Liver (tissue), 9 donors: Measurements from ENCODE around the gene MAN2A2. TPM values are rescaled to one million over a fixed set of nuclear protein-coding genes. Genes with fewer than 3 reads are reported as not detected.
A peak's percentile ranks its signal among the peaks of the same experiment; 100 is the strongest.
"Not testable (repeated sequence)": the region's sequence is repeated elsewhere in the genome, so short reads cannot be mapped to it uniquely, and the experiment has no call there.

Experiments used
- DNase-seq: peaks from one replicate; pipeline ENCODE4 v3.0.0-alpha.2; 2017; ENCODE audit warnings: low spot score
- H3K27ac ChIP-seq, 2 donors: one replicate each; pipeline ENCODE4 v1.7.0; 2013; ENCODE audit warnings: inconsistent platforms in 2 of 2, low read length in 2 of 2, control low read depth in 1 of 2, low read depth in 1 of 2, mild to moderate bottlenecking in 1 of 2
- H3K27me3 ChIP-seq, 4 donors: one replicate each; pipeline versions ENCODE4 v1.6.1 to v1.7.0; 2013; ENCODE audit warnings: low read length in 3 of 4, inconsistent platforms in 1 of 4, mild to moderate bottlenecking in 1 of 4, moderate library complexity in 1 of 4; ENCODE audit not compliant: control insufficient read depth in 4 of 4, insufficient read depth in 4 of 4
- H3K36me3 ChIP-seq, 4 donors: one replicate each; pipeline versions ENCODE4 v1.6.1 to v1.7.0; 2013; ENCODE audit warnings: low read length in 3 of 4, mild to moderate bottlenecking in 3 of 4, low read depth in 1 of 4, moderate library complexity in 1 of 4; ENCODE audit not compliant: control insufficient read depth in 4 of 4, insufficient read depth in 3 of 4
- H3K4me1 ChIP-seq, 4 donors: one replicate each; pipeline versions ENCODE4 v1.6.1 to v1.7.0; 2013; ENCODE audit warnings: low read length in 3 of 4, mild to moderate bottlenecking in 3 of 4, moderate library complexity in 1 of 4; ENCODE audit not compliant: control insufficient read depth in 4 of 4, insufficient read depth in 4 of 4
- H3K4me3 ChIP-seq, 3 donors: one replicate each; pipeline versions ENCODE4 v1.6.1 to v1.7.0; 2013; ENCODE audit warnings: low read length in 3 of 3, control low read depth in 1 of 3, low read depth in 1 of 3, mild to moderate bottlenecking in 1 of 3
- H3K9ac ChIP-seq, 2 donors: one replicate each; pipeline ENCODE4 v1.7.0; 2013; ENCODE audit warnings: low read length in 2 of 2, mild to moderate bottlenecking in 2 of 2, moderate library complexity in 2 of 2, control low read depth in 1 of 2, low read depth in 1 of 2
- H3K9me3 ChIP-seq, 4 donors: one replicate each; pipeline versions ENCODE4 v1.6.1 to v1.7.0; 2013; ENCODE audit warnings: low read length in 3 of 4; ENCODE audit not compliant: control insufficient read depth in 4 of 4
- CTCF ChIP-seq: fragments of 150-350 bp; IDR thresholded peaks from 2 replicates; pipeline ENCODE4 v1.5.1; 2017; ENCODE audit warnings: improper control_type of control experiment, low read depth, low read length; ENCODE audit not compliant: missing input control
- EGR1 ChIP-seq, 2 donors: IDR thresholded peaks; 2 replicates each; pipeline ENCODE4 v1.6.1; 2016 to 2018; ENCODE audit warnings: antibody characterized with exemption in 2 of 2, low read depth in 2 of 2
- FOXA1 ChIP-seq: IDR thresholded peaks from 2 replicates; pipeline ENCODE4 v1.6.1; 2016; ENCODE audit warnings: antibody characterized with exemption
- GABPA ChIP-seq, 2 donors: IDR thresholded peaks in 1 of 2; conservative IDR thresholded peaks in 1 of 2; 2 replicates each; pipeline ENCODE4 v1.6.1; 2016; ENCODE audit warnings: antibody characterized with exemption in 2 of 2, mild to moderate bottlenecking in 1 of 2, moderate library complexity in 1 of 2
- HNF4A ChIP-seq, 2 donors: conservative IDR thresholded peaks; 2 replicates each; pipeline ENCODE4 v1.6.1; 2016; ENCODE audit warnings: antibody characterized with exemption in 2 of 2, mild to moderate bottlenecking in 2 of 2
- HNF4G ChIP-seq: IDR thresholded peaks from 2 replicates; pipeline ENCODE4 v1.6.1; 2016; ENCODE audit warnings: antibody characterized with exemption
- JUND ChIP-seq, 2 donors: IDR thresholded peaks; 2 replicates each; pipeline ENCODE4 v1.6.1; 2016; ENCODE audit warnings: antibody characterized with exemption in 2 of 2
- NR2F2 ChIP-seq: IDR thresholded peaks from 2 replicates; pipeline ENCODE4 v1.6.1; 2016; ENCODE audit warnings: antibody characterized with exemption
- RAD21 ChIP-seq, 2 donors: IDR thresholded peaks; 2 replicates each; pipeline ENCODE4 v1.6.1; 2016; ENCODE audit warnings: antibody characterized with exemption in 2 of 2, mild to moderate bottlenecking in 2 of 2
- REST ChIP-seq: IDR thresholded peaks from 2 replicates; pipeline ENCODE4 v1.6.1; 2016; ENCODE audit warnings: antibody characterized with exemption, mild to moderate bottlenecking
- RXRA ChIP-seq, 2 donors: IDR thresholded peaks; 2 replicates each; pipeline ENCODE4 v1.6.1; 2017 to 2018; ENCODE audit warnings: antibody characterized with exemption in 2 of 2, mild to moderate bottlenecking in 1 of 2
- SP1 ChIP-seq: IDR thresholded peaks from 2 replicates; pipeline ENCODE4 v1.6.1; 2018; ENCODE audit warnings: antibody characterized with exemption, mild to moderate bottlenecking
- TAF1 ChIP-seq: conservative IDR thresholded peaks from 2 replicates; pipeline ENCODE4 v1.6.1; 2016; ENCODE audit warnings: antibody characterized with exemption, mild to moderate bottlenecking
- YY1 ChIP-seq: IDR thresholded peaks from 2 replicates; pipeline ENCODE4 v1.6.1; 2016; ENCODE audit warnings: antibody characterized with exemption, mild to moderate bottlenecking
- WGBS: extraction: QIAGEN DNeasy Blood & Tissue Kit; methylation state at CpG from one replicate; pipeline ENCODE4 v1.1.7; 2013; 5-methylcytosine and 5-hydroxymethylcytosine counted together
- polyA plus RNA-seq, 2 donors: library from polyadenylated mRNA; stranded (reverse) in 1 of 2; unstranded in 1 of 2; fragments of 200-250 nt in 1 of 2; fragments of >200 nt in 1 of 2; fragmentation: Nextera tagmentation in 1 of 2; extraction: Ambion mirVana in 1 of 2; gene quantifications; one replicate each; pipeline versions ENCODE4 v1.2.1 to v1.2.3, GENCODE V29; 2013 to 2015
- total RNA-seq, 2 donors: library from RNA; depleted of rRNA; stranded (reverse); fragments of >200 nt; gene quantifications; one replicate each; pipeline ENCODE4 v1.2.3, GENCODE V29; 2014
- donor health status: healthy.
- donor health status: healthy.
- donor health status: healthy.
- donor health status: healthy.
- donor health status: healthy.

Gene MAN2A2
- total and polyA plus RNA-seq, 4 donors = 17.3 to 111 (median 50.9) TPM

GRCh38 chr15:90895571-90896117 is 7.5 kb upstream of the MAN2A2 start:
- 78% methylated on average over 10 of the region's 10 CpGs for WGBS
- no peak overlapping the region for H3K9ac ChIP-seq
- peaks cover 29 to 56% (median 36%) of the 10 kb centered on the region in 4 donors for H3K36me3 ChIP-seq

GRCh38 chr15:90897131-90897655 is 5.9 kb upstream of the MAN2A2 start:
- H3K27ac ChIP-seq, H3K4me1 ChIP-seq: not testable (repeated sequence)
- H3K36me3 ChIP-seq = peaks cover 19 to 41% (median 23%) of the 10 kb centered on the region in 4 donors

More at GRCh38 chr15:90895571-90896117, 7.5 kb upstream of the MAN2A2 start:
- H3K4me3 ChIP-seq = no peak overlapping the region
- H3K27me3 ChIP-seq = no peaks in the 10 kb centered on the region
- H3K9me3 ChIP-seq = no peaks in the 10 kb centered on the region
- DNase-seq = no peak
- no peaks in the 10 kb centered on the region for H3K4me1 ChIP-seq
- no peak for TF ChIP-seq SP1
- peak; percentile 3 for TF ChIP-seq CTCF
- no peak overlapping the region for H3K27ac ChIP-seq

GRCh38 chr15:90901175-90902039 is 1.7 kb upstream of the MAN2A2 start:
- H3K27me3 ChIP-seq = no peaks in the 10 kb centered on the region
- no peaks in the 10 kb centered on the region for H3K9me3 ChIP-seq
- peak overlapping the region in 1 of 2 donors; percentile 84 for H3K27ac ChIP-seq
- TF ChIP-seq CTCF = no peak
- TF ChIP-seq HNF4G = no peak
- no peak for TF ChIP-seq RAD21 (IDR thresholded peaks at IDR 0.05)
- no peak for TF ChIP-seq HNF4A (conservative IDR thresholded peaks at IDR 0.05)
- TF ChIP-seq EGR1 (IDR thresholded peaks at IDR 0.05; ENCODE audit: low read depth in 2 of 2) = no peak
- TF ChIP-seq NR2F2 = no peak
- TF ChIP-seq RXRA (IDR thresholded peaks at IDR 0.05) = no peak
- TF ChIP-seq FOXA1 = no peak
- no peak for TF ChIP-seq JUND (IDR thresholded peaks at IDR 0.05)
- TF ChIP-seq REST = no peak
- TF ChIP-seq YY1 = no peak
- no peak for TF ChIP-seq SP1
- TF ChIP-seq GABPA (IDR thresholded peaks at IDR 0.05 in 1 of 2, conservative IDR thresholded peaks at IDR 0.05 in 1 of 2) = no peak
- no peak for TF ChIP-seq TAF1
- peak; percentile 78 for DNase-seq
- H3K36me3 ChIP-seq = peaks cover 12 to 17% (median 16%) of the 10 kb centered on the region in 4 donors
- peak overlapping the region in 1 of 3 donors; percentile 87 for H3K4me3 ChIP-seq
- H3K9ac ChIP-seq = peak overlapping the region; percentile 2 to 60
- H3K4me1 ChIP-seq = peaks cover 0 to 18% (median 9%) of the 10 kb centered on the region in 4 donors
- WGBS = 50% methylated on average over 14 of the region's 14 CpGs

More at GRCh38 chr15:90897131-90897655, 5.9 kb upstream of the MAN2A2 start:
- not testable (repeated sequence) for H3K9ac ChIP-seq, DNase-seq, H3K27me3 ChIP-seq, H3K4me3 ChIP-seq, H3K9me3 ChIP-seq
- WGBS = 93% methylated on average over 14 of the region's 14 CpGs
